HG02943 (cell line): ENCODE results near the gene CYBC1.
A peak's percentile ranks its signal among the peaks of the same experiment; 100 is the strongest.

Experiments used
- ATAC-seq: cut with Tn5 transposase; IDR thresholded peaks from one replicate; pipeline ENCODE4 v1.9.1; 2021; ENCODE audit warnings: mild to moderate bottlenecking, low read depth, moderate library complexity; ENCODE audit not compliant: unreplicated experiment

Gene CYBC1

DNA sequence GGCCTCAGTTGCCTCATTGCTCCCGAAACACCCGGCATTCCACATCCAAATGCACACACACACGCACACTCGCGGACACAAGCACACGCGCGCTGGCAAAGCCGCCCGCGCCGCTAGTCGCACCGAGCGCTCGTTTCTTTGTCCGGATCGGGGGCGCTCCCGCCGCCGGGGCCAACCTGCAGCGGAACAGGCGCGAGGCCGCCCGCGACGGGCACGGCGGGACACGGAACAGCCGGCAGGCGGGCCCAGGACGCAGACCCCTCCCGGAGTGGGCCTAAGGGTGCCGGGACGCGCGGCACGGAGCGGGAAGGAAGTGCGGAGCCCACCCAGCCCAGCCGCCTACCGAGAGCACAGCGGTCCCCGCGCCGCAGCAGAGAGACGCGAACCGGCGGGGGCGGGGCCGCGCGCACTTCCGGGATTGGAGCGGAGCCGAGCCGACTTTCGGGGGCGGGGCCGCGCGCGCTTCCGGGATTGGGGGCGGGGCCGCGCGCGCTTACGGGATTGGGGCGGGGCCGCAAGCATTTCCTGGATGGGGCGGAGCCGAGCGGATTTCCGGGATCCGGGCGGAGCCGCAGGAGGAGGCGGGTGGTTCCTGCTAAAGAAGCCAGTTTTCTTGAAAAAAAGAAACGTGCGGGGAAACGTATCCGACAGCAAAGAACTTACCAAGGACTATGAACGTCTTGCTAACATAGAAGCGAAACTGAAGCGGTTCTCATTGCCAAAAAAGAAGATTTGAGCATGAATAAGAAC, at the start of gene CYBC1:
Gene CYBC1, minus strand, starts transcription at position 396 of the 750 bp plus-strand sequence. CDS start 1,498 bp downstream, outside the sequence.
- ATAC-seq = peak; percentile 45

- ATAC-seq = no peak
These were observed 47.2 kb upstream of the CYBC1 start for GRCh38 chr17:82497483-82498405.

- ATAC-seq = no peak
These were observed 46.2 kb upstream of the CYBC1 start for GRCh38 chr17:82496529-82497434.

DNA sequence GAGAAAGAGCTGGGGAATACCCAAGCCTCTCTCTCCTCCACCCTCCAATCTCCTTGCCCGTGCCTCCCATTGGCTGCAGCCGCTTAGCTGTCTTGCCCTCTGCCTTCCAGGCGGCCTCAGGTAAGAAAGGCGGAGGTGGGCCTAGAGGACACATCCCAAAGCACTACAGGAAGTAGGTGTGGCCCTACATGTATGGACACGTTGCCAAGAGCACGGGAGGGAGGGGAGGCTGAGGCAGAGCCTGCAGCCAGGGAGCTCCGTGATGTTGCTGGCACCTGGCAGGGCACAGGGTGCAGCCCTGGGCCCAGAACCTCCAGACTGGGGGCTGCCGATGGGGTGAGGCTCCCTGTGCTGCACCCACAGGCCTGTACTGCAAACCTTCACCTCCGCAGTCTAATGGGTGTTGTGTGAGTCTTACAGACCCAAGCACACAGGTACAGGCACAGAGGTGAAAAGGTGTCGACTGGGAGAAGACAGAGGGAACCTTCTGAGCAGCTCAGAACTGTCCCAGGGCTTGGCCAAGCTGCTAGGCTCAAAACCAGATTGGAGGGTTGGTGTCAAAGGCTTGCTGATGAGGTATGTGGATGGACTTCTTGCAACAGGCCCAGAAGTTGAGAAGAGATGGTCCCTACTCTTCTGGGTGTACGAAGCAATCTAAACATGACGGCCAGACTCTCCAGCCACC, 45.4 kb upstream of the CYBC1 start:
- no peak for ATAC-seq

DNA sequence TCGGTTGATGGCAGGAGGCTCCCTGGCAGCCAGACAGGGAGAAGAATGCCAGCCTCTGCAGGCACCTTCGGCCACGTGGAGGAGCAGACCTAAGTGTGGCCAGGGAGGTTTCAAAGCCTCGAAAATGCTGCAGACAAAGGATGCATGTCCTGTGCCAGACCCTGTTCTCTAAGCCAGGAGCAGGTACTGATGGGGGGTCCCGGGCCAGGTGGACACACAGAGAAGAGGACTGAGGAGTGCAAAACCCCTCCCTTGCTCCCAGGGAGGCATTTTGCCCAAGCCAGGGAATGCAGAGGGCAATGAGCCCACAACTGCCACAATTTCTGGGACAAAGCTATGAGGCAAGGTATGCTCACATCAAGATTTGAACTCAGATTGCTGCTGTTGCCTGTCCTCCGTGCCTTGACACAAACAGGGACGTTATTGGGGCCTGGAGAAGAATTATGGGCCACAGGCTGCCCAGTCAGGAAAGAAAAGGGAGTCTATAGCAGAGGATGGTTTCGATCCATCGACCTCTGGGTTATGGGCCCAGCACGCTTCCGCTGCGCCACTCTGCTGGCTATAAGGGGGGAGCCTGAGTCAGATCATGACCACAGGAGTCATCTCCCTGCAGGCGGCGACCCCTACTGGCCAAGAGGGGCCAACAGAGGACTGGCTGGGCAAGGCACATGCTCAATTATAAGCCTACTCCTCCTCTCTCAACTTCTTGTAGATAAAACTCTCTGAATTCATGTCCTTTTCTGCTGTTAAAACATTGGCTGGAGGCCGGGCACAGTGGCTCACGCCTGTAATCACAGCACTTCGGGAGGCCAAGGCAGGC, 43.9 kb upstream of the CYBC1 start:
- ATAC-seq = peak; percentile 52

DNA sequence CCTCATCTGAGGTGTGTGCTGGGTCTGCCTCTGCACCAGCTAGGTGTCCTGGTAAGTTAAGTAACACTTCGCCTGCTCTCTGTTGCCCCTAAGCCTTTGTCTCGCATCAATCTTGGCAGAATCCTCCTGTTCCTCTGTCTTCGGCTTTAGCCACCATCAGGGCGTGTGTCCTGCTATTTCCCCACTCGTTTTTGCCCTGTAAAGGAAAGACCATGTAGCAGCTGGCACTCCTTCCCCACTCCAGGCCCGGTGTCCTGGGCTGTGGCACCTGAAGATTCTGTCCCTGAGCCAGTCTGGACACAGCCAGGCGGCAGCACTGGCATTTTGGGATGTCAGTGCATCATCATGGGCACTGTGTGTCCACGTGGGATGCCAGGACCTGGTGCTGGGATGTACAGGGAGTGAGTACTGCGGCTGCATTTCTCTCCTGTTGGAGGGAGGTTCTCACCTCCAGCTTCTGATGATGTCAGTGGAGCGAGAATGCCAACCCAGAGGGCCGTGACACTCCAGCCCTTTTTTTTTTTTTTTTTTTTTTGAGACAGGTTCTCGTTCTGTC, 42.8 kb upstream of the CYBC1 start:
- no peak for ATAC-seq

DNA sequence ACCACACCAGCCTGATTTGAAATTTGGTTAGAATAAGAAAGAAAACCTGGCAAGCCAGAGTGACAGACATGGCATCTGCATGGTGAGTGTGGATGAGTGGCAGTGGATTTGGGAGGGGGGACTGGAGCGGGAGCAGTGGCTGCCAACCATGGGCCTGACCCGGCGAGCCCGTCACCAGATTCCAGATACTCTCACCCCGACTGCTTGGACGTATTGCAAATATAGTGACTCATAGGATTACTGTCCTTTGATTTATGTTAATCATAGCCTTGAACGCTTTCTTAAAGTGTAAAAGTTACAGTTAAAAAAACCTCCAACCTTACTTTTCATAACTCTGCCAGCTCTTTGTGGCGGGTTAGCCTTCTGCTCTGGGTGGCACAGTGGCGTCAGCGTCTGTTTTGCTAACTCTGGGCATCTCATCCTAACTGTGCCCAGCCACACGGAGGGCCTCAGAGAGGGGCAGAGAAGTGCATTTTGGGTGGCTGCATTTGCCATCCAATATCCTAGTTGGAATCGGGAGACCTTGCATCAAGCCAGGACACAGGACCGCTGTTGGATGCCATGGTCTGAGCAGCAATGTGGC, 42.2 kb upstream of the CYBC1 start:
- no peak for ATAC-seq

DNA sequence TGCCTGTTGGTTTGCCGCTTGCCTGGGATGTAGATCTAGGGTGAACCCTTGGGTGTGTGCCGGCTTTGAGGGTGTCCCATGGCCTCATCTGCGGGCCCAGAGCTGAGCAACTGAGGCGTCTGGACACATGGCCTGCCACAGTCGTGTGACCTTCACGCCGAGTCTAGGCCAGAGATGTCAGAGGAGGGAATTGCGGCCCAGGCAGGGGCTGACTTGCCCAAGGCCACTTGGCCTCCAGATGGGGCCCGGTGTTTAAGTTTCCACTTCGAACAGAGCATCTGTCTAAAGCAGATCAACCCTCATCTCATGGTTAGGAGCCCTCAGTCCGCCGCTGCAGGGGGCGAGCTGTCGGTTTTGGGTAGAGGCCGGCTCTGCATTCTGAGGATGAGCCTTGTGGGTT, 41.0 kb upstream of the CYBC1 start:
- no peak for ATAC-seq

DNA sequence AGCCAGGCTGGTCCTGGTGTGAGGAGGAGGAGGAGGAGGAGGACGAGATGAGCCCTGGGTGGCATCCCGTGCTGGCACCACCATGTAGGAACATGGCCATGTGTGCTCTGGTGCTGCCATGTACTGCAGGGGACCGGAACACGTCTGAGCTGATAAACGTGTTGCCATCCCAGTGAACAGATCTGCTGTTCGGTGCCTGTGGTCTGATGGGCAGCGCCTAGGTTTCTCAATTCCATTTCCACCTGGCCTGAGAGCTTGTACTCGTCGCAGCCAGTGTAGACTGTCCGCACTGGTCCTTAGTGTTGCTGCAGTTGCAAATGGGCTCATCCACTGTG, 40.6 kb upstream of the CYBC1 start:
- ATAC-seq = no peak

- ATAC-seq = no peak
These were observed 40.1 kb upstream of the CYBC1 start for GRCh38 chr17:82490512-82491195.

DNA sequence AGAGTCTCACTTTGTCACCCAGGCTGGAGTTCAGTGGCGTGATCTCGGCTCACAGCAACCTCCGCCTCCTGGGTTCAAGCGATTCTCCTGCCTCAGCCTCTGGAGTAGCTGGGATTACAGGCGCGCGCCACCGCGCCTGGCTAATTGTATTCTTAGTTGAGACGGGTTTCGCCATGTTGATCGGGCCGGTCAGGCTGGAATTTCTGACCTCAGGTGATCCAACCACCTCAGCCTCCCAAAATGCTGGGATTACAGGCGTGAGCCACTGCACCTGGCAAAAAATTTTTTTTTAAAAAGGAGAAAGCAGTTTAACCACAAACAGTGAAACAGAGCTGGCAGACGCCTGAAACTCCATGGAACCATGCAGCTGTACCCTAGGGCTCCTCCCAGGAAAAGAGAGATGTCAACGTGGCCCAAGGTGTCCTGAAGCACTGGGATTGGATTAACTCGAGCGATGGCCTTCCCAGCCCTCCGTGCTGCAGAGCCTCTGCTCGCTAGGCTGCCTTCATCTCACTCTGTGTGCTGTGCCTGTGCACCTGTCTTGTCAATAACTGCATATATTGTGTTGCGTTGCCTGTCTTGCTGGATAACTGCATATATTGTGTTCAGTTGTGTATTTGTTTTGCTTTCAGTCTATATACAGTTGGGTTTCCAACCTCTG, 39.4 kb upstream of the CYBC1 start:
- ATAC-seq = no peak

- ATAC-seq = no peak
These were observed 38.6 kb upstream of the CYBC1 start for GRCh38 chr17:82489117-82489516.

DNA sequence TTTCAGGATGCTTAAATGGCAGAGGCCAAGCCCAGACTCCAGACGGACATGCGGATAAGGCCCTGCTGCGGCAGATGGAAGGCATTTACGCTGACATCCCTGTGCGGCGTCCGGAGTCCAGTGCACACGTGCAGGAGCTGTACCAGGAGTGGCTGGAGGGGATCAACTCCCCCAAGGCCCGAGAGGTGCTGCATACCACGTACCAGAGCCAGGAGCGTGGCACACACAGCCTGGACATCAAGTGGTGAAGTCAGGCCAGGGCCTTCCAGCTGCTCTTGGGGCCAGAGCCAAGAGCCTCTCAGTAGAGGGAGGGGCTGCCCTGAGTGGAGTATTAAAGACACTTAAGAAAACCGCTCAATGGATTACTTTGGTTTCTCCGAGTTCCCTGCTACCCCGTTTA, 37.4 kb upstream of the CYBC1 start:
- no peak for ATAC-seq

- no peak for ATAC-seq
These were observed 35.9 kb upstream of the CYBC1 start for GRCh38 chr17:82486231-82487094.

GRCh38 chr17:82483836-82484235, 33.3 kb upstream of the CYBC1 start:
- ATAC-seq = no peak

- no peak for ATAC-seq
These were observed 32.7 kb upstream of the CYBC1 start for GRCh38 chr17:82483204-82483660.

DNA sequence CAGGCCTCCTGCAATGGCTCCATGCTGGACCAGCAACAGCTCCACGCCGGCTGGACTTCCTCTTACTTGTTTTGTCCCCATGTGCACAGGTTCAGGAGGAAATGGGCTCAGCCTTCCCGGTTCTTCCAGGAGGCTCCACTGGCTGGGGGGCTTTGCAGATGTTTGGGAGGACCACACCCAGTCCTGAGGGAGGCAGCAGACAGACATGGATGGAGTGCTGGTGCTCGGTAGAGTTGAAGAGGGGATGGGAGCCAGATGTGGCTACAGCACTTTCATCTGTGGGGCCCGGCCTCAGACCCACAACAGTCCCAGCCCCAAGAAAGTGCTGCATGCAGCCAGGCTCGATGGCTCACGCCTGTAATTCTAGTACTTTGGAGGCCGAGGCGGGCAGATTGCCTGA, 29.8 kb upstream of the CYBC1 start:
- ATAC-seq = no peak
